IMR-90 (cell line): ENCODE measurements around the gene ATXN3.

ENCODE experiments used
- CEBPB ChIP-seq: IDR thresholded peaks from 2 replicates; pipeline ENCODE4 v1.6.1; 2012; ENCODE audit warnings: low read depth, low read length, improper control_type of control experiment
- CTCF ChIP-seq: conservative IDR thresholded peaks from 2 replicates; pipeline ENCODE4 v1.5.1; 2012; ENCODE audit warnings: mild to moderate bottlenecking, low read depth, low read length, improper control_type of control experiment
- ELK1 ChIP-seq: fragments of 150-350 bp; IDR thresholded peaks from 2 replicates; pipeline ENCODE4 v1.6.1; 2016; ENCODE audit warnings: low read depth, mild to moderate bottlenecking, low read length, moderate library complexity, borderline replicate concordance
- MAFK ChIP-seq: IDR thresholded peaks from 2 replicates; pipeline ENCODE4 v1.6.1; 2012; ENCODE audit warnings: low read depth, low read length, improper control_type of control experiment
- NFE2L2 ChIP-seq: fragments of 150-350 bp; IDR thresholded peaks from 2 replicates; pipeline ENCODE4 v1.6.1; 2016; ENCODE audit warnings: low read depth, mild to moderate bottlenecking, low read length
- POLR2A ChIP-seq: IDR thresholded peaks from 2 replicates; pipeline ENCODE4 v1.6.1; 2012; ENCODE audit warnings: mild to moderate bottlenecking, low read depth, low read length
- RAD21 ChIP-seq: IDR thresholded peaks from 2 replicates; pipeline ENCODE4 v1.6.1; 2012; ENCODE audit warnings: low read length, improper control_type of control experiment
- RFX5 ChIP-seq: IDR thresholded peaks from 2 replicates; pipeline ENCODE4 v1.8.0; 2012; ENCODE audit warnings: low read depth, mild to moderate bottlenecking, low read length, moderate library complexity
- SMC3 ChIP-seq: fragments of 150-350 bp; IDR thresholded peaks from 2 replicates; pipeline ENCODE4 v1.6.1; 2016; ENCODE audit warnings: low read depth, mild to moderate bottlenecking, antibody characterized with exemption, low read length, moderate library complexity
- USF2 ChIP-seq: fragments of 150-350 bp; IDR thresholded peaks from 2 replicates; pipeline ENCODE4 v1.6.1; 2017; ENCODE audit warnings: mild to moderate bottlenecking, antibody characterized with exemption, low read length, low read depth

GRCh38 chr14:92122351-92122677 is 15.9 kb upstream of the ATXN3 start:
- TF ChIP-seq USF2 (no peak), CTCF (no peak), RAD21 (no peak), POLR2A (no peak), NFE2L2 (no peak), MAFK (no peak), RFX5 (no peak), ELK1 (no peak), CEBPB (no peak), SMC3 (no peak)
